Common myeloid progenitor, CD34-positive (primary cell): Measurements from ENCODE around the gene ACRBP.
A peak's percentile ranks its signal among the peaks of the same experiment; 100 is the strongest.
"Not testable (repeated sequence)": the region's sequence is repeated elsewhere in the genome, so short reads cannot be mapped to it uniquely, and the experiment has no call there.

Source experiments
- CTCF ChIA-PET: fragments of 350-600 bp; sonication (Branson Sonifier 250); formaldehyde crosslinking; loops from one replicate; lab custom pipeline; 2021; ENCODE audit warnings: antibody characterized with exemption; lab: Charles Lee
- POLR2A ChIA-PET: fragments of 350-600 bp; sonication (Branson Sonifier 250); formaldehyde crosslinking; loops from one replicate; lab custom pipeline; 2021; ENCODE audit warnings: antibody characterized with exemption; lab: Charles Lee
- DNase-seq, 3 donors: peaks; one replicate each; pipeline versions ENCODE4 v3.0.0 to v3.0.0-alpha.2; 2013
- H3K27ac ChIP-seq, 2 experiments: 1 replicate in 1 of 2; 2 replicates in 1 of 2; pipeline ENCODE4 v1.7.0; 2013; ENCODE audit warnings: inconsistent platforms in 2 of 2, low read length in 2 of 2, mild to moderate bottlenecking in 2 of 2, low read depth in 1 of 2, moderate library complexity in 1 of 2; ENCODE audit not compliant: severe bottlenecking in 2 of 2, insufficient read depth in 1 of 2, poor library complexity in 1 of 2
- H3K27me3 ChIP-seq, 5 experiments: replicated peaks in 2 of 5; 1 replicate in 3 of 5; 2 replicates in 2 of 5; pipeline versions ENCODE4 v1.6.1 to v1.7.0; 2013; ENCODE audit warnings: low read length in 4 of 5, mild to moderate bottlenecking in 2 of 5, moderate library complexity in 2 of 5, inconsistent platforms in 1 of 5; ENCODE audit not compliant: insufficient read depth in 5 of 5, control insufficient read depth in 4 of 5
- H3K36me3 ChIP-seq, 4 experiments: 1 replicate in 2 of 4; 2 replicates in 2 of 4; pipeline versions ENCODE4 v1.6.1 to v1.7.0; 2013; ENCODE audit warnings: low read length in 3 of 4, control low read depth in 1 of 4, mild to moderate bottlenecking in 1 of 4; ENCODE audit not compliant: control insufficient read depth in 4 of 4, insufficient read depth in 4 of 4
- H3K4me1 ChIP-seq, 4 experiments: 1 replicate in 3 of 4; 2 replicates in 1 of 4; pipeline versions ENCODE4 v1.6.1 to v1.7.1; 2013; ENCODE audit warnings: low read length in 3 of 4, mild to moderate bottlenecking in 3 of 4, control low read depth in 1 of 4, inconsistent platforms in 1 of 4, moderate library complexity in 1 of 4; ENCODE audit not compliant: control insufficient read depth in 4 of 4, insufficient read depth in 4 of 4; ENCODE audit errors: control extremely low read depth in 1 of 4
- H3K4me3 ChIP-seq, 7 experiments: 1 replicate in 4 of 7; 2 replicates in 3 of 7; pipeline versions ENCODE4 v1.5.1 to v1.7.0; 2013; ENCODE audit warnings: mild to moderate bottlenecking in 7 of 7, low read length in 6 of 7, moderate library complexity in 6 of 7, inconsistent platforms in 2 of 7, low read depth in 2 of 7, control low read depth in 1 of 7; ENCODE audit not compliant: insufficient read depth in 4 of 7, control insufficient read depth in 1 of 7; ENCODE audit errors: extremely low read depth in 1 of 7
- H3K9me3 ChIP-seq, 5 experiments: 1 replicate in 4 of 5; 2 replicates in 1 of 5; pipeline versions ENCODE4 v1.6.1 to v1.7.1; 2013; ENCODE audit warnings: low read length in 4 of 5, mild to moderate bottlenecking in 2 of 5, inconsistent platforms in 1 of 5, low read depth in 1 of 5, moderate library complexity in 1 of 5; ENCODE audit not compliant: control insufficient read depth in 4 of 5, insufficient read depth in 2 of 5; ENCODE audit errors: control extremely low read depth in 1 of 5
- WGBS: methylation state at CpG from one replicate; pipeline ENCODE4 v1.1.5; 2013; ENCODE audit not compliant: insufficient coverage; 5-methylcytosine and 5-hydroxymethylcytosine counted together

Gene ACRBP

GRCh38 chr12:6602526-6602925, 44.7 kb downstream of the ACRBP start:
- H3K36me3 ChIP-seq = peaks cover 34 to 75% (median 45%) of the 10 kb centered on the region in 4 experiments
- WGBS = 70% methylated on average over 3 of the region's 3 CpGs
- POLR2A ChIA-PET = interaction anchor here (0.8 to 1.6 kb wide), 2 partner anchors 34 to 68 kb away, joined by 3 to 5 read pairs; partner anchors contain the start of gene NOP2
- H3K4me3 ChIP-seq = peak overlapping the region in 5 of 7 experiments; percentile 32 to 90 (median 49)
- H3K27ac ChIP-seq = peak overlapping the region; percentile 36 to 68
- no peak for DNase-seq
- H3K9me3 ChIP-seq = no peaks in the 10 kb centered on the region
- H3K27me3 ChIP-seq = no peaks in the 10 kb centered on the region
- CTCF ChIA-PET = interaction anchor here (0.6 to 2.1 kb wide), 12 partner anchors 9 to 246 kb away, joined by 3 to 5 read pairs (median 4); no protein-coding TSS in a partner anchor
- peaks cover 24 to 48% (median 43%) of the 10 kb centered on the region in 4 experiments for H3K4me1 ChIP-seq

DNA sequence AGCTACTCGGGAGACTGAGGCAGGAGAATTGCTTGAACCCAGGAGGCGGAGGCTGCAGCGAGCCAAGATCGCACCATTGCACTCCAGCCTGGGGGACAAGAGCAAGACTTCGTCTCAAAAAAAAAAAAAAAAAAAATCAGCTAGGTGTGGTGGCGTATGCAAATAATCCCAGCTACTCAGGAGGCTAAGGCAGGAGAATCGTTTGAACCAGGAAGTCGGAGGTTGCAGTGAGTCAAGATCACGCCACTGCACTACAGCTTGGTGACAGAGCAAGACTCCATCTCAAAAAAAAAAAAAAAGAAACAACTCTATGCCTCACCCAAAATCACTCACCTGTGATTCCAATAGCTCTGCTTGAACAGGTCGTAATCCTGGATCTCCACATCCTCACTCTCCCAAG, 51.6 kb downstream of the ACRBP start:
- peaks cover 43 to 90% (median 68%) of the 10 kb centered on the region in 4 experiments for H3K36me3 ChIP-seq
- H3K27me3 ChIP-seq, H3K4me1 ChIP-seq, H3K4me3 ChIP-seq, H3K27ac ChIP-seq, H3K9me3 ChIP-seq, DNase-seq: not testable (repeated sequence)
- POLR2A ChIA-PET = interaction anchor here (1.2 to 1.3 kb wide), 3 partner anchors 9 to 12 kb away, joined by 3 to 5 read pairs (median 3); no protein-coding TSS in a partner anchor
- CTCF ChIA-PET = interaction anchor here (0.7 to 1.9 kb wide), 7 partner anchors 10 to 32 kb away, joined by 4 to 7 read pairs (median 4); no protein-coding TSS in a partner anchor
- 100% methylated on average over 3 of the region's 10 CpGs for WGBS

GRCh38 chr12:6592087-6592486, 55.1 kb downstream of the ACRBP start:
- POLR2A ChIA-PET = no interaction called here
- Histone ChIP-seq H3K4me1 (no peaks in the 10 kb centered on the region), H3K9me3 (no peaks in the 10 kb centered on the region), H3K36me3 (peaks cover 33 to 92% (median 68%) of the 10 kb centered on the region in 4 experiments), H3K4me3 (no peak overlapping the region), H3K27me3 (no peaks in the 10 kb centered on the region), H3K27ac (no peak overlapping the region)
- CTCF ChIA-PET = interaction anchor here (0.8 to 2.6 kb wide), 5 partner anchors 10 to 54 kb away, joined by 3 to 7 read pairs (median 5); no protein-coding TSS in a partner anchor
- DNase-seq = no peak
- WGBS = 82% methylated on average over 5 of the region's 8 CpGs
